Superior temporal gyrus (tissue), 1 donor: ENCODE data around the gene SOX5.
A peak's percentile ranks its signal among the peaks of the same experiment; 100 is the strongest.

Experiments
- DNase-seq: peaks from one replicate; pipeline ENCODE4 v3.0.0-alpha.2; 2016; ENCODE audit errors: extremely low spot score

Gene SOX5

GRCh38 chr12:23600919-23601318 lies 348.6 kb downstream of the SOX5 start:
- no peak for DNase-seq

- no peak for DNase-seq
Measured at GRCh38 chr12:23596568-23596967, 352.9 kb downstream of the SOX5 start.

GRCh38 chr12:23587833-23588559 lies 361.5 kb downstream of the SOX5 start:
- no peak for DNase-seq

GRCh38 chr12:23585782-23586163 lies 363.7 kb downstream of the SOX5 start:
- DNase-seq: no peak

- DNase-seq: no peak
Measured at GRCh38 chr12:23585156-23585781, 364.2 kb downstream of the SOX5 start.

- DNase-seq: no peak
Measured at GRCh38 chr12:23581913-23582312, 367.6 kb downstream of the SOX5 start.

- no peak for DNase-seq
Measured at GRCh38 chr12:23579257-23579656, 370.2 kb downstream of the SOX5 start.

- DNase-seq: no peak
Measured at GRCh38 chr12:23576372-23576771, 373.1 kb downstream of the SOX5 start.

- DNase-seq: no peak
Measured at GRCh38 chr12:23569356-23569755, 380.1 kb downstream of the SOX5 start.

GRCh38 chr12:23566133-23566532 lies 383.3 kb downstream of the SOX5 start:
- no peak for DNase-seq

- no peak for DNase-seq
Measured at GRCh38 chr12:23564451-23565152, 384.9 kb downstream of the SOX5 start.

- DNase-seq: no peak
Measured at GRCh38 chr12:23561364-23562345, 387.8 kb downstream of the SOX5 start.

GRCh38 chr12:23560611-23561010 lies 388.9 kb downstream of the SOX5 start:
- no peak for DNase-seq

- no peak for DNase-seq
Measured at GRCh38 chr12:23559268-23559753, 390.2 kb downstream of the SOX5 start.

GRCh38 chr12:23556661-23557060 lies 392.8 kb downstream of the SOX5 start:
- no peak for DNase-seq

GRCh38 chr12:23555825-23556207 lies 393.7 kb downstream of the SOX5 start:
- no peak for DNase-seq

- DNase-seq: peak; percentile 69
Measured at GRCh38 chr12:23555180-23555824, 394.2 kb downstream of the SOX5 start.

- DNase-seq: no peak
Measured at GRCh38 chr12:23552417-23552816, 397.1 kb downstream of the SOX5 start.

GRCh38 chr12:23550753-23551152 lies 398.7 kb downstream of the SOX5 start:
- DNase-seq: no peak

- no peak for DNase-seq
Measured at GRCh38 chr12:23548742-23549141, 400.7 kb downstream of the SOX5 start.

- DNase-seq: no peak
Measured at GRCh38 chr12:23546756-23547155, 402.7 kb downstream of the SOX5 start.
